Fibroblast of skin of left biceps (primary cell): ENCODE measurements around the gene FMN2.

ENCODE experiments used
- DNase-seq, 2 experiments: peaks; one replicate each; pipeline ENCODE4 v3.0.0-alpha.2; 2013; ENCODE audit warnings: low read depth in 2 of 2

The FMN2 gene

DNA sequence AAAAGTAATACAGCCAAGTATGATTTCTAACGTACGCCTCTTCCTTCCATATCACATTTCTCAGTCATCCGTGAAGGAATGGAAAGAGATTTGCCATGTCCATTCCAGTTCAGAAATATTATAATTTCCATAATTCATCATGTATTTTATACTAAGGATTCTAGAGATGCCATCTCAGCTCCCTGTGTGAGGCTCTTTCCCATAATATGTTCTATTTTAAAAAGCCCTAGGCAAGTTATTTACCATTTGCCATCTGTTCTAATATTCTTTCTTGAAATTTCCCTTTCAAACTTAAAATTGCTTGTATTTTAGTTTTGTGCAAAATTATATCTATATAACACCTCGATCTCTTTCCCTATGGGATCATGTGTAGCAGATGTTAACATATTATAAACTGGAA is 106.7 kb downstream of the FMN2 start:
- DNase-seq, result no peak

DNA sequence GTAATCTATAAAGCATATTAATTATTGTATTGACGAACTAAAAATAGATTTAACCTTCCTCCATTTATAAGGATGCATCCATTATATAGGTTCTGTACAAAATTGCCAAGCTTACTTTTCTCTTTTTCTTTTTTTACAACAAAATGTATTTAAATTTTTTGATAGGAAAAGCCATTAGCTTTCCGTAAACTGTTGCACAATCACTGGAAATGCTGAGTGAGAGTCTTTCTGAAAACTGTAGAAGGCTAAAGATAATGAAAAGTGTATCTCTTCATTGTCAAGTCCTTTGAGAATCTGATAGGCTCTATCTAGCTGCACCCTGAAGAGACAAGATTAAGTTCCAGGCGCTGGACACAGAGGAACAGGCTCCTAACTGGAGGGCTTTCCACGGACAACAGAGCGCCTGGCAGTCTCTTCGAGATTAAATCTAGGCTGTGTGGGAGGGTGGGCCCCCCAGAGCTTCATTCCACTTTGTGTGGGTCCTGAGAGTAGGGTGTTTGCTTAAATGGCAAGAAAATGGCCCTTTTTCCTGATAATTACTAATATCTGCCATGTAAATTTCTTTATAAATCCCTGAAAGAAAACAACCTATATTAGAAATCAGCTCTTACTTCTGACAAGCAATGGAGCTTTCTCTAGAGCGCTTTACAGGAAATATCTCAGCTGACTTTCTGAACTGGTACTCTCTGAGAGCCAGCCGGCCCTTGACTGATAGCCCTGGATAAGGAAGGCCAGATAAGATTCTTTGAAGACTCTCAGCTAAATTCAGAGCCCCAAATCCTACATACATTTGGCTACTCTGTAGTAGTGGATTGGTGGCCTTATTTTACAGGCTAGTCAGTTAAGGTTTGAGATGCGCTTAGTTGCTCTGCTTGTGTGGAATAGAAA is 108.3 kb downstream of the FMN2 start:
- no peak for DNase-seq

DNA sequence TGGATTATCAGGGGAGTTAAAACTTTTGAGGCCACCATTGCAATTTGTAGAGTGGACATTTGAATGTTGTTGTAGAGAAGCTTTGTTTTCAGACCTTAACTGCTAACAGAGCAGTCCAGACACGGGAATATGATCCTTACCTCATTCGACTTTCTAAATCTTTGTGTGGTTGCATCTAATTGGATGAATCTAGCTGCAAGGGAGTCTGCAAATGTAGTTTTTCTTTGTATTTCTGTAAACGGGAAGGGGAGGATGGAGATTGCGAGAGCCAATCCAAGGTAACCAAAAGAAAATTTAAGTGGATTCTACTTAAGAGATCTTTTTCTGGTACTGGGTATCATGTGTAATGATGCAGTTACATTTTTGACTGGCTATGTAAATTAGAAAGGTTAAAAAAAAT is 110.2 kb downstream of the FMN2 start:
- DNase-seq, result no peak

DNA sequence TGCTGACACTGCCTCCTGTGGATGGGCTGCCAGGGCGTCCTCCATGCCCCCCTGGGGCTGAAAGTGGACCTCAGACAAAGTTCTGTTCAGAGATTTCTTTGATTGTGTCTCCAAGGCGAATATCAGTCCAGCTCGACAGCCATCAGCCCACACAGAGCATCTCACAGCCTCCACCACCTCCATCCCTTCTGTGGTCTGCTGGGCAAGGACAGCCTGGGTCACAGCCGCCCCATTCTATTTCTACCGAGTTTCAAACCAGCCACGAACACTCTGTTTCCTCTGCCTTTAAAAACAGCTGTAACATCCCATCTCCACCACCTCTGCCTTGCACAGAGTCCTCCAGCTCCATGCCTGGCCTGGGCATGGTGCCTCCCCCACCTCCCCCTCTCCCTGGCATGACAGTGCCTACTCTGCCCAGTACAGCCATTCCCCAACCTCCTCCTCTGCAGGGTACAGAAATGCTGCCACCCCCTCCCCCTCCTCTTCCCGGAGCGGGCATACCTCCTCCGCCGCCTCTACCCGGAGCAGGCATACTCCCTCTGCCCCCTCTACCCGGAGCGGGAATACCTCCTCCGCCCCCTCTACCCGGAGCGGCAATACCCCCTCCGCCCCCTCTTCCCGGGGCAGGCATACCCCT is 115.5 kb downstream of the FMN2 start:
- no peak for DNase-seq

DNA sequence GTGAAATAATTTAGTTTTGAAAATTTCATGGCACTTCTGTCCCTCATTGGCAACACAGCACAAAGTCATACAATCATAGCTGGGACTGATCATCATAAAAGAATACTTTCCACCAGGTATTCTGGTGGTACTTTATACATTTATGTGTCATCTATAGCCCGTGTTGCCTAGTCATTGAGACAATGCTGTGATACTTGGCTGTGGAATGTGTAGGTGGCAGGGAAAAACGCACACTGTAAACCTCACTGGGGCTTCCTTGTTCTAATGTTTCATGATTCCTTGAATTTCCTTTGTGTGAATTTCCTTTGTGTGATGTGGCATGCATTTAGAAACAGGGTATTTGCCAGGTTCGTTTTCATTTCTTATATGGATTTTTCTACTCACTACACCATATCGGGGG is 118.3 kb downstream of the FMN2 start:
- DNase-seq, result no peak

DNA sequence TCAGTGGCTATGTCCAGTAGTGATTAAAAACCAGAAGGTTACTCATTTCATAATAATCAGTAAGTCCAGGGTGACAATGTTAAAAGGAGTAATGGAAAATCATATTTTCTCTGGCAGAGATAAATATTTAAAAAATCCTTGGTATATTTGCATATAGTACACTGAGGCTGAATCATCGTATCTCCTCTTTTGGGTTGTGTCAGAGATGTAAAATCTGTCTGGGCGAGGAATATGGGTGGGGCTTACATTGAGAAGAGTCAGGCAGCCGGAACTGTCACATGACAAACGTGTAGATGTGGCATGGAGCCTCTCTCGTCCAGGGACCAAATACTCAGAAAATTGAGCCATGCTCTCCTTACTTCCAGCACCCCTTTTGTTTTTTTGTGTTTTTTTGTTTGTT is 120.9 kb downstream of the FMN2 start:
- DNase-seq, result no peak

DNA sequence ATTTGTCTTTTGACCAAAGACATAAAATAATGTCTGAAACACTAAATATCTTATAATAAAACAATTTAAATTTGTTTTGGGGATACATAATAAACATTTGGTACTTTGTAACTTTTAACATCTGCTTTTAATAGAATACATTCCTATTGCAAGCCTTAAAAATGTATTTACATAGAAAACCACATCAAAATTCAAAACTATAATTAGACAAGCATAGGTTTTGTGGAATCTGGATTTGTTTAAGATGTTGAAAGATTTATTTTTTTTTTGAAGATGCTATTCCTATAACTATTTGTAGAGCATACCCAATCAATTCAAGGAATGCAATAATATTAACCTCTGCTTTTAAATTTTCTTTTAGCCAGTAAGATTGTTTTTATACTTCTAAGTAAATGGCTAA is 125.7 kb downstream of the FMN2 start:
- peak; percentile 60 to 74 for DNase-seq

DNA sequence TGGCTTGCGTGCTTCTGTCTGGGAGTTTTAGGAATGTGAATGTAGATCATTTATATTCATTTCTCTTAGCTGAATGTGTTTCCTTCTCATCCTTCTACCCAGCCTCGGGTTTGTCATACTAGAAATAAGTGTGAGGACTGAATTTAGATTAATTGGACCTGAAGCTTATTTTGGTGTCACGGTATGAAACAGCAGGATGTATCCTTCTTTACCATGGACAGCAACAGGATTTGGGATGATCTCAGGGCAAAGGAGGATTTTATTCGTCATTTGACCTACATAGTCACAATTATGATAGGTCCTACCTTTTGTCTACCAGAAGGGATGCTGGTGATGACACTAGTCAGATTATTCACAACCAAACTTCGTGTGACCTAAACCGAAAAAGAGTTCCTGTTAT is 127.4 kb downstream of the FMN2 start:
- no peak for DNase-seq

DNA sequence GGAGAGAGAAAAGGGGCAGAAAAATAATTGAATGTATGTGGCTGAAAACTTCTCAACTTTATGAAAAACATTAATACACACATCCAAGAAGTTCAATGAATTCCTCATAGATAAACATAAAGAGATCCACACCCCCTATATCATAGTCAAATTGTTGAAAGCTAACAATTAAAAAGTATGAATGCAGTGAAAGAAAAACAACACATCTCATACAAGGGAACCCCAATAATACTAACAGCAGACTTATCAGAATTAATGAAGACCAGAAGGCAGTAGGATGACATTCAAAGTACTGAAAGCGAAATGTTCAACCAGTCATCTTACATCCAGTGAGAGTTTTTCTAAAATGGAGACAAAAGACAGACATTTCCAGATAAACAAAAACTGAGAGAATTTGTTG is 134.4 kb downstream of the FMN2 start:
- DNase-seq, result no peak

DNA sequence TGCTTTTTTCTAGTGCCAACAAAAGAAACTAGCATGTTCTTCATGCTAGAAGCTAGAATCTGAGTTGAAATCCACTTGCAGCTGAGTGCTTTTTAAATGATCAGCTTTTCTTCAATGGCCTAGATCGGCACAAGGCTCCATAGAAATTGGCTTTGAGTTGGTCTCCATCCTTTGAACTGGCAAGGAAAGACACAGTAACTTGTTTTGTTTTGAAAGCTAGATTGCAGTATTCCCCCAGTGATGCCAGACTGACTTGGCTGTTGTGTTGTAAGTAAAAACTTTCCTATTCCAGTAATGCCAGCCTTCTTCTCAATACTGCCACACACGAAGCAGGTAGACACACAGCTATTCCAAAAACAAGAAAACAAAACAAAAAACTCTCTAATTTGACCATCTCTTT is 139.1 kb downstream of the FMN2 start:
- no peak for DNase-seq

DNA sequence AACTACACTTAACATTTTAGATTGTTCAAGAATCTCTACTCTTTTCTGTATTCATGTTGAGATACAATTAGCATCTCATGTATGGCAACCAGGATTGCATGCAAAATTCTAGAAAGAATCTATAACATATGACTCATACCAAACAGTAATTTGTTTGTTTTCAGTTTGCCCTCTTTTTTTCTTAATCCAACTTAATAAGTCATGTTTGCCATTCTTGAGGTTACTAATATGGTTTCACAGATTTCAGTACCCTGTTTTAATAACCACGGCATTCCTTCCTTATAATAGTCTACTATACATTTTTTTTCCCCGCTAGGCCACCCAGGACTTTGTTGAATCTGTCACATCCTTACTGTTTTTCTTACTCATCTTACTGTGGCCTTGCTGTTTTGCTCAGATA is 140.8 kb downstream of the FMN2 start:
- DNase-seq, result peak; percentile 71 to 75

DNA sequence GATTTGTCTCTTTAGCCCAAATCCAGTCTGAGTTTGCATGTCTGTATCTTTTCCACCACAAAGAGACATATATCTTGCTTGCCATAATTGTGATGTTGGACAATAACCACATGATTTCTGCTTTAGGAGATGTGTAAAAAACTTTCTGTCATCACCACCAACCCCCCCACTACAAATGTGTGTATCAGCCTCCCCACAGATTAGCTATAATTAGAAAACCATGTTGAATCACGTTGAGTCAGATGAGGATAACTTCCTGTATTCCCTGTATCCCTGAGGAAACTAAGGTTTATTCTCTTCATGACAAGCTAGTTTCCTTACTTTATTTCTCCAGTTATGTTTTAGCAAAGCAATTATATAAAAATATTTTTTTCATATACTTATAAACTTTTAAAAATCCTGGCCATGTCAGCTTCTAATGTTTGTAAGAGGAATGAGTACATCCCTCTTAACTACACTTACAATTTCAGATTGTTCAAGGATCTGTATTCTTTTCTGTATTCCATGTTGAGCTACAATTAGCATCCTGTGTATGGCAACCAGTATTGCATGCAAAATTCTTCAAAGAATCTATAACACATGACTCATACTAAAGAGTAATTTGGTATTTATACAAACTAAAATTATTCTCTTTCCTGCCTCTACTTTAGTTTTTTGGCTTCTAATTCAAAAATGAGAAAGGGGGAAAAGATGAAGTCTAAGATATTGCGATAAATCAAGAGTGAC is 143.0 kb downstream of the FMN2 start:
- DNase-seq, result peak; percentile 89 to 92

DNA sequence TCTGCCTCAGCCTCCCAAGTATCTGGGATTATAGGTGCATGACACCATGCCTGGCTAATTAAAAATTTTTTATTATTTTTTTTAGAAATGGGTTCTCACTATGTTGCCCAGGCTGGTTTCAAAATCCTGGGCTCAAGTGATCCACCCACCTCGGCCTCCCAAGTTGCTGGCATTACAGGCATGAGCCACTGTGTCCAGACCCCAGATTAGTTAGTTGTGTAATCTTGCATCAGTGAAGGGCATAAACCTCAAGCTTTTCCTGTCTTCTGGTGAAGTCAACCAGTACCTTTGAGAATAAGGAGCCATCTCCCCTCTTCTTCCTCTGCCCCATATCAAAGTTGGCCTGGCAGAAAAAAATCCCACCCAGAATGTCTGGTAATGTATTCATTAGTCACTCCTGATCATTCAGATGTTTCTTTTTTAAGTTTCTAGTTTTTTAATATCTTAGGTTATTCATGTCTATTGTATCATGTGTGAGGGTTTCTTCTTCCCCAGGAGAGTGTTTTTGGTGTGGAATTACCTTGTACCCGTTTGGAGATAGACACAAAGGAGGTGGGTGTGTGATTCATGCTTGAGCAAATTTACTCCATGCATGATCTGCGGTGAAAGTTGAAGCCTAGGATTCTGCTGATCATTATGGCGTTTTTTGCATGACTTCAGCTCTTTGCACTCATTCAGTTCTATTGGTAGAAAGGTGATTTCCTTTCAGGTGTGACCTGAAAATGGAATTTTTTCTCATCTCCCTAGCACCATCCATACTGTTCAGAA is 144.0 kb downstream of the FMN2 start:
- no peak for DNase-seq

DNA sequence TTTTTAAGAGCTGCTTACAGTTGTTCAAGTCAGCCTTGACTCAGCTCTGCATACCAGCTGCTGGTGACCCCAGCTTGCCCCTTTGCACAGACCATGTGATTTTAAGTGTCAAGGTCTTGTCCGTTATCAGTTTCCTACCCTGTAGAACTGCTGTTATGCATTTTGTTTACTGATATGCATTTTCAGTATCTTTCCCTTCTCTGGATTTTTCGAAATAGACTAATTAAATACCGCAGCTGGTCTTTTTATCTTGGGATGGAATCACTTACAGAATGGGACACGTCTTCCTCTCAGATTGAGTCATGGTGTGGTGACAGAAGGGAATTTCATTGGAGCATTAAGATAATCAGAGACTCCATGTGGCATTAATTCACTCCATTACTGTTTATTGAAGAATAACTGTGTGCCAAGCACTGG is 145.6 kb downstream of the FMN2 start:
- DNase-seq, result no peak

DNA sequence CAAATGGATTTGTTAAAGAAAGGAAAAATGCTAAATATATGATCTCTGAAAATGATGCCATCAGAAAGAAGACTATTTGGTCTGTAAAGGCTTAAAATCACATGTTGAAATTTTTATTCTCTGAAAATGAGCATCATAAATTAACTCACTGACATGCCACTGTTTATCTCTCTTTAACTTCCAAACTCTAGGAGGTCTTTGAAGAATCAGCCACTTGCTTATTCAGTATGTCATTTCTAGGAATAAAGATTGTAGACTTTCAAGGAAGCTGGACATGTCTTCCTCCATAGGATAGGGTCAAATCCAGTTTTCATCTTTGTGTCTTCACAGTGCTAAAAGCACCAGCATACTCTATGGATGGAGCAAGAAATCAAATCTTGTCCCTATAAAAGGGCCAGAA is 147.6 kb downstream of the FMN2 start:
- DNase-seq, result no peak

DNA sequence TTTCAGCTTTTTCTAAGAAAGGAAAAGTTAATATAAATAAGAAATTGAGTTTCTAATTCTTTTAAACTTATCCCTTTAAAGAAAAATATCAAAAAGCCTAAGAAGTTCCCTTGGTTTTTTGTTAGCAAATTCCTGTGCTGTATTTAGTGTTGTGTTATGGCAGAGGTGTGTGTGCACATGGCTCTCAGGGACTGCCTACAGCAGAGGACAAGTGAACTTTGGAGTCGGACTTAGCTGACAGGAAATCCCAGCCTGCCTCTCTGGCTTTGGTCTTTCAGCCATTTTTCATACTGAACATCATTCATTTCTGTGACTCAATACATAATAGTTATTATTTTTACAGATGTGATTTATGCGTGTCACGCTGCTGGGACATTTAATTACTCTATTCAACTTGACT is 149.6 kb downstream of the FMN2 start:
- no peak for DNase-seq

DNA sequence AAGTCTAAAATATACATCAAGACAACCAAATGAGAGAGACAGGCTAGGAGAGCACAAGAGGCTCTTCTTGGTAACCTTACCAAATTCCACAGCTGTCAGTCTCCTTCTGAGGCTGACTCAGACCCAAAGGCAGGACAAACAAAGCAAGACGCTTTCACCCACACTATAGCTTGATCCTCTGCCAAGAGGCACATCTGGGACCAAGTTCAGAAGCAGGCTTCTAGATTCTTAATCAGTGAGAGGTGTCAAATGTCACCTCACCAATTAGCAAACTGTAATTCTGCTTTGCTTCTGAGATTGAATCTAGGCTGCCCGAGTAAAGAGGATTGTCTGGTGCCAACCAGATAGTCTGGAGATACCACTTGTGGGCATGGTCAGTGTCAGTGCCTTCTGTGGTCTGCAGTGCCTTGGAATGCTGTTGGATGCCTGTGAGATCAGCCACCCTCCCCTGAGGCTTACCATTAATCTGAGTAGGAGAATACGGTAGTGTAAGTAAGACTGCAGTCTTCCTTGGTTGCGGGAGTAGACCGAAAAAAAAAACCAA is 151.0 kb downstream of the FMN2 start:
- DNase-seq, result peak; percentile 70 to 75

DNA sequence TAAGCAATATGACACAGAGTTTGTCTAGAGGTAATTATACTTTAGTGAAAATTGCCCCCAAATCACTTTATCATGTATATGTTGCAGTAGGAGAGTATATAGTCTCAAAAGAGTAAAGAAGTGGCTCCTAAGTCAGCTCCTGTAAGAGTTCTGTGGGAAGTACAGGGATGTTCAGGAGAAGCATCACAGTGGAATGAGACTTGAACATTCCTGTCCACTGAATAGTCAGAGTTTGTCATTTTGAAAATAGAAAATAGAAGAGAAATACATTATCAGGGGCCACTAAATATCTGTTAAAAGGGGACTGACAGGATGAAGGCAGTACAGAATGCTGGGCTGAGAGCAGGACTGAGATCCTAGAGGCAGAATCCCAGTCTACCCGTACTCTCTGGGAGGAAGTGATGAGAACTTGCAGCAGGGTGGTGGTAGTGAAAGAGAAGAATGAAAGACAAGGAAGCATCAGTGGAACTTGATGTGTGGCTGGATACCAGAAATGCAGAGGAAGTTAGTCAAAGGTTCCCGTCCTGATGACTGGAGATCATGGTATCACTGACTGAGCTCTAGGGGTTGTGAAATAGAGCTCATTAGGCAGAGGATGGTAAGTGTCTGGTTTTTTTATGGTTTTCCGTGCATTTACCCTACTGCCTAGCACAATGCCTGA is 153.4 kb downstream of the FMN2 start:
- peak; percentile 66 to 76 for DNase-seq

DNA sequence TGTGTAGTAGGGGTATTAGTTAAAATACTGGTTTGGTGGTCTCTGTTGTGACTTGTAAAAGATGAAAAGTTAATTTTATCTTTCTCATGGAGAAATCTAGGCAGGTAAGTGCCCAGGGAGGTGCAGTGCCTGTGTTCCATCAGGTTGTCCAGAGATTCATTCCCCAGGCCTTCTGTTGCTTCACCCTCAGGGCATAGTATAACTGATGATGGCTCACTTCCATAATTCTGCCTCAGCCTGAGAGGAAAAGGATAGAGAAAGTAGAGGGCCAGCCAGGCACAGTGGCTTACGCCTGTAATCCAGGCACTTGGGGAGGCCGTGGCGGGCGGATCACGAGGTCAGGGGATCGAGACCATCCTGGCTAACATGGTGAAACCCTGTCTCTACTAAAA is 153.9 kb downstream of the FMN2 start:
- DNase-seq, result no peak

DNA sequence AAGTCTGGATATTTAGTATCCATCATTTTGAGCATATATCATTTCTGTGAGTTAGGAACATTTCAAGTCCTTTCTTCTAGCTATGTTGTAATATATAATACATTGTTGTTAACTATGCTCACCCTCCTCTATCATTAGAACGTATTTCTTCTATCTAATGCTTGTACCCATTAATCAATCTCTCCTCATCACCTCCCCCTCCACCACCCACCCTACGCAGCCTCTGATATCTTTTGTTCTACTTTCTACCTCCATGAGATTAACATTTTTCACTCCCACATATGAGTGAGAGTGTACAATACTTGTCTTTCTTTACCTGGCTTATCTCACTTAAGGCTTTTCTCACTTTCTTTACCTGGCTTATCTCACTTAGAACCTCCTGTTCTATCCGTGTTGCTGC is 156.2 kb downstream of the FMN2 start:
- no peak for DNase-seq

DNA sequence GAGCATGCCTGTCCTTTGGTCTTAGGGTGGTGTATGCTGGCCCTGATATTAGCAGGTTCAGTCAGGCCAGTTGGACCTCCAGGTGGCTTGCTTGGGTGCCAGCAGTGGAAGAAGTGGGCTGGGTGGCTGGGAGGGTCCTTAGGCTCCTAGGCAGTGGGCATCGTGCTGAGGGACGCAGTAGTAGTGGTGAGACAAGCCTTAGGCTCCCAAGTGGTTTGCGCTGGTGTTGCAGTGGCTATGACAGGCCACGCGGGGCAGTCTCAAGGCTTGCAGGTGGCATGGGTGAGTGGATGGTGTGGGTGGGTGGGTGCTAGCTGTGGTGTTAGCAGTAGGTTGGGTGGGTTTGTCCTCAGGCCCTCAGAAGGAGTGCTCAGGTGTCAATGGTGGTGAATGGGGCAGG is 162.3 kb downstream of the FMN2 start:
- no peak for DNase-seq
